OCI-LY1 (cell line): ENCODE results near the gene MYO1A.

Source experiments
- H2AFZ ChIP-seq: fragments of 200-600 bp; sonication (generic), shearing (Covaris generic); 2 replicates; pipeline ENCODE4 v1.6.0; 2014; ENCODE audit warnings: antibody characterized with exemption, mild to moderate bottlenecking, low read length
- H3F3A ChIP-seq: fragments of 200-600 bp; sonication (generic), shearing (Covaris generic); 2 replicates; pipeline ENCODE4 v1.6.0; 2014; ENCODE audit warnings: mild to moderate bottlenecking, antibody characterized with exemption, low read length, moderate library complexity; ENCODE audit not compliant: insufficient read depth
- H3K27ac ChIP-seq: fragments of 200-600 bp; sonication (generic); 2 replicates; pipeline ENCODE4 v1.5.1; 2014; ENCODE audit warnings: low read length, mixed run types, mild to moderate bottlenecking, low read depth; ENCODE audit not compliant: poor library complexity, severe bottlenecking
- H3K27me3 ChIP-seq: fragments of 200-600 bp; sonication (generic); 2 replicates; pipeline ENCODE4 v1.6.0; 2014; ENCODE audit warnings: antibody characterized with exemption, mild to moderate bottlenecking, low read length, moderate library complexity; ENCODE audit not compliant: insufficient read depth
- H3K36me3 ChIP-seq: fragments of 200-600 bp; sonication (generic); 2 replicates; pipeline ENCODE4 v1.6.1; 2014; ENCODE audit warnings: mild to moderate bottlenecking, antibody characterized with exemption, low read length, moderate library complexity, mixed read lengths; ENCODE audit not compliant: insufficient read depth
- H3K4me1 ChIP-seq: fragments of 200-600 bp; sonication (generic); 2 replicates; pipeline ENCODE4 v1.5.1; 2014; ENCODE audit warnings: mild to moderate bottlenecking, low read length, moderate library complexity; ENCODE audit not compliant: insufficient read depth, severe bottlenecking
- H3K4me2 ChIP-seq: fragments of 200-600 bp; sonication (generic), shearing (Covaris generic); 2 replicates; pipeline ENCODE4 v1.6.1; 2014; ENCODE audit warnings: low read length
- H3K4me3 ChIP-seq: fragments of 200-600 bp; sonication (generic); 2 replicates; pipeline ENCODE4 v1.5.1; 2014; ENCODE audit warnings: low read length, low read depth, mild to moderate bottlenecking, mixed read lengths; ENCODE audit not compliant: poor library complexity, severe bottlenecking
- H3K79me2 ChIP-seq: fragments of 200-600 bp; shearing (Covaris generic); 2 replicates; pipeline ENCODE4 v1.6.1; 2016; ENCODE audit warnings: mixed run types, low read length, mixed read lengths; ENCODE audit not compliant: insufficient read depth
- H3K9ac ChIP-seq: fragments of 200-600 bp; sonication (generic), shearing (Covaris generic); 2 replicates; pipeline ENCODE4 v1.6.1; 2014; ENCODE audit warnings: mild to moderate bottlenecking, low read length, mixed read lengths
- H3K9me2 ChIP-seq: fragments of 200-600 bp; sonication (generic), shearing (Covaris generic); 2 replicates; pipeline ENCODE4 v1.6.1; 2014; ENCODE audit warnings: low read depth, mild to moderate bottlenecking, low read length, mixed read lengths
- H3K9me3 ChIP-seq: fragments of 200-600 bp; shearing (Covaris generic); 2 replicates; pipeline ENCODE4 v1.6.1; 2014; ENCODE audit warnings: low read length, mixed read lengths
- H4K20me1 ChIP-seq: fragments of 200-600 bp; sonication (generic), shearing (Covaris generic); 2 replicates; pipeline ENCODE4 v1.6.0; 2016; ENCODE audit warnings: mild to moderate bottlenecking, low read length; ENCODE audit not compliant: insufficient read depth
- CTCF ChIP-seq: fragments of 200-600 bp; sonication (generic), shearing (Covaris generic); IDR thresholded peaks from 2 replicates; pipeline ENCODE4 v1.5.1; 2017; ENCODE audit warnings: mild to moderate bottlenecking, antibody characterized with exemption, low read length, moderate library complexity, mixed read lengths
- EZH2 ChIP-seq: fragments of 200-600 bp; sonication (generic), shearing (Covaris generic); IDR thresholded peaks from 2 replicates; pipeline ENCODE4 v1.8.0; 2017; ENCODE audit warnings: borderline replicate concordance, mixed run types, mild to moderate bottlenecking, antibody characterized with exemption, low read length, moderate library complexity, mixed read lengths

The MYO1A gene

GRCh38 chr12:57063991-57064685 lies 14.2 kb upstream of the MYO1A start:
- peak overlapping the region; percentile 28 for H3K9ac ChIP-seq
- no peaks in the 10 kb centered on the region for H3K9me2 ChIP-seq
- H3K27me3 ChIP-seq: no peaks in the 10 kb centered on the region
- TF ChIP-seq CTCF (no peak), EZH2 (no peak)
- peaks cover 87% of the 10 kb centered on the region for H3K36me3 ChIP-seq
- no peak overlapping the region for H3K4me3 ChIP-seq
- H3K4me1 ChIP-seq: peaks cover 26% of the 10 kb centered on the region
- no peaks in the 10 kb centered on the region for H3K9me3 ChIP-seq
- H3F3A ChIP-seq: peaks cover 15% of the 10 kb centered on the region
- H2AFZ ChIP-seq: no peak overlapping the region
- no peaks in the 10 kb centered on the region for H3K79me2 ChIP-seq
- no peaks in the 10 kb centered on the region for H4K20me1 ChIP-seq
- H3K27ac ChIP-seq: peak overlapping the region; percentile 73
- H3K4me2 ChIP-seq: peak overlapping the region; percentile 45

GRCh38 chr12:57058454-57058853 lies 8.5 kb upstream of the MYO1A start:
- TF ChIP-seq CTCF (no peak), EZH2 (no peak)
- no peak overlapping the region for H3K4me2 ChIP-seq
- H3K4me3 ChIP-seq: no peak overlapping the region
- no peaks in the 10 kb centered on the region for H4K20me1 ChIP-seq
- no peaks in the 10 kb centered on the region for H3K9me3 ChIP-seq
- H3K4me1 ChIP-seq: peaks cover 15% of the 10 kb centered on the region
- no peak overlapping the region for H2AFZ ChIP-seq
- no peak overlapping the region for H3K9ac ChIP-seq
- H3K9me2 ChIP-seq: no peaks in the 10 kb centered on the region
- H3K27me3 ChIP-seq: no peaks in the 10 kb centered on the region
- peaks cover 73% of the 10 kb centered on the region for H3K36me3 ChIP-seq
- no peak overlapping the region for H3K27ac ChIP-seq
- H3K79me2 ChIP-seq: no peaks in the 10 kb centered on the region
- H3F3A ChIP-seq: peaks cover 4% of the 10 kb centered on the region; the same call in 1 of the 2 replicates

- TF ChIP-seq CTCF (no peak), EZH2 (no peak)
- Histone ChIP-seq H3F3A (no peaks in the 10 kb centered on the region), H3K4me3 (no peak overlapping the region), H3K9ac (no peak overlapping the region), H3K4me2 (no peak overlapping the region), H3K27me3 (no peaks in the 10 kb centered on the region), H4K20me1 (no peaks in the 10 kb centered on the region), H3K4me1 (peaks cover 15% of the 10 kb centered on the region), H3K27ac (no peak overlapping the region), H3K79me2 (no peaks in the 10 kb centered on the region), H3K9me3 (no peaks in the 10 kb centered on the region), H2AFZ (no peak overlapping the region), H3K9me2 (no peaks in the 10 kb centered on the region), H3K36me3 (peaks cover 64% of the 10 kb centered on the region)
These were observed 7.3 kb upstream of the MYO1A start for GRCh38 chr12:57057067-57057751.
